Measurements from ENCODE around the gene KCNIP3. TPM values are rescaled to one million over a fixed set of nuclear protein-coding genes. Genes with fewer than 3 reads are reported as not detected.

The KCNIP3 gene
- total RNA-seq, 2 experiments from 2014 or later, result 0.52 TPM; not detected in 1

DNA sequence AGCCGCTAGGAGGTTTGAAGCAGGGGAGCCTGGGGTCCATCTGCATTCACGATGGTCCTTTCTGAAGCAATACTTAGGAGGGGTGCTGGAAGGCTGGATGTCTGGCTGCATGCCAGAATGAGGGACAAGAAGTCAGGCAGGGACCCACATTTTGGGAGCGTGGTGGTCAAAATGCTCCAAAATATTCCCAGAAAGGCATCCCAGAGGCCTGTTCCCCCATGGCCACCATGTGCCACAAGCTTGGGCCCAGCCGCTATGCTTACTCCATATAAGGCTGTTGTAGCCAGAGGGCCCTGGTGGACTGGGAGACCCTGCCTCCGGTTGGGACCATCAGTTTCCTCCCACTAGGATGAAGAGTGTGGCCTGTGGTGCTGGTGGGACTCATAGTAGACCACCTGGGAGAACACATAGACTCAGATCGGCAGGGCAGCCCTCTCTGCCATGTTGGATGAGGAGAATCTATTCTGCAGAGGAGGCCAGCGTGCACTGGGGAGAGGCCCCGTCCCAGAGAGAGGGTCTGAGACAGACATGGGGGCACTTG, 26.5 kb upstream of the KCNIP3 start:
- Histone ChIP-seq H3K4me1 (ENCODE audit: insufficient read depth, low read length) (no peaks in the 10 kb centered on the region), H3K9me3 (ENCODE audit: control insufficient read depth in 1 of 2, insufficient read depth in 1 of 2, low read length in 2 of 2) (peaks cover 0 to 10% of the 10 kb centered on the region in 2 experiments), H3K36me3 (ENCODE audit: insufficient read depth, low read length) (no peaks in the 10 kb centered on the region), H3K27ac (ENCODE audit: low read depth in 1 of 2, low read length in 2 of 2) (no peak overlapping the region), H3K27me3 (ENCODE audit: control insufficient read depth in 1 of 2, insufficient read depth in 2 of 2, low read length in 2 of 2) (no peaks in the 10 kb centered on the region), H3K4me3 (ENCODE audit: low read length) (no peak overlapping the region)
- ATAC-seq (ENCODE audit: poor library complexity), result no peak
- Mint-ChIP-seq H3K9me3 (no peaks in the 10 kb centered on the region), H3K36me3 (ENCODE audit: low read depth) (no peaks in the 10 kb centered on the region), H3K27ac (no peak overlapping the region), H3K4me3 (no peak overlapping the region), H3K4me1 (ENCODE audit: low read depth) (no peaks in the 10 kb centered on the region), H3K27me3 (no peaks in the 10 kb centered on the region)
- intact Hi-C loops (cut with DNase I, micrococcal nuclease), result no loop called here
- TF ChIP-seq, protein P1, sequence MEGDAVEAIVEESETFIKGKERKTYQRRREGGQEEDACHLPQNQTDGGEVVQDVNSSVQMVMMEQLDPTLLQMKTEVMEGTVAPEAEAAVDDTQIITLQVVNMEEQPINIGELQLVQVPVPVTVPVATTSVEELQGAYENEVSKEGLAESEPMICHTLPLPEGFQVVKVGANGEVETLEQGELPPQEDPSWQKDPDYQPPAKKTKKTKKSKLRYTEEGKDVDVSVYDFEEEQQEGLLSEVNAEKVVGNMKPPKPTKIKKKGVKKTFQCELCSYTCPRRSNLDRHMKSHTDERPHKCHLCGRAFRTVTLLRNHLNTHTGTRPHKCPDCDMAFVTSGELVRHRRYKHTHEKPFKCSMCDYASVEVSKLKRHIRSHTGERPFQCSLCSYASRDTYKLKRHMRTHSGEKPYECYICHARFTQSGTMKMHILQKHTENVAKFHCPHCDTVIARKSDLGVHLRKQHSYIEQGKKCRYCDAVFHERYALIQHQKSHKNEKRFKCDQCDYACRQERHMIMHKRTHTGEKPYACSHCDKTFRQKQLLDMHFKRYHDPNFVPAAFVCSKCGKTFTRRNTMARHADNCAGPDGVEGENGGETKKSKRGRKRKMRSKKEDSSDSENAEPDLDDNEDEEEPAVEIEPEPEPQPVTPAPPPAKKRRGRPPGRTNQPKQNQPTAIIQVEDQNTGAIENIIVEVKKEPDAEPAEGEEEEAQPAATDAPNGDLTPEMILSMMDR (IDR thresholded peaks at IDR 0.05), result no peak
- CTCF ChIA-PET, result no interaction called here
- POLR2A ChIA-PET, result no interaction called here
- peak in 1 of 14 experiments; percentile 22 for DNase-seq

DNA sequence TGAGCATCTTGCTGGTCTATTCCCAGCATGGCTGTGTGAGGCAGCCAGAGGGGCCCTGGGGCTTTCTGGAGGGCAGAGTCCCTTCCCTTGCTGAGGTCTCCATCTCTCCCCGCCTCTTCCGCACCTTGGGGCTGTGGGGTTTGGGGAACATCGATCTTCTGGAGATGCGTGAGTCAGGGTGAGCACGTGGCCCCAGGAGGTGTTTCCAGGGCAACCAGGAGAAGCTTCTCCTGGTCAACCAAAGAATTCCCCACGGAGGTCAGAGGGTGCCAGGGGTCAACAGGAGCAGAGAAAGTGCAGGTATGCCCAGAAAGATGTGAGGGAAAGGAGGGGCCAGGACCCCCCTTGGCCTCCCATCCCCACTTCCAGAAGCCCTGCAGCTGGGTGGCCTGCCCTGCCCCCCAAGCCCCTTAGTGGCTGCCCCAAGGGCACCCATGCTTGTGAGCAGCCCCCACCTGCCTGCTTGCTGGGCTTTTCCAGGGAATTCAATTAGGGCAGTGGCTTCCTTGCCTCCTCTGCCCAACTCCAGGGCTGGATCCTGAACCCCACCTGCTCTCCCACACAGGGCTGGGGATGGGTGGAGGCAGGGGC, 25.7 kb upstream of the KCNIP3 start:
- TF ChIP-seq, protein P1 (IDR thresholded peaks at IDR 0.05), result no peak
- ATAC-seq (ENCODE audit: poor library complexity) (no peak), DNase-seq (peak in 1 of 14 experiments; percentile 7)
- Histone ChIP-seq H3K9me3 (ENCODE audit: control insufficient read depth in 1 of 2, insufficient read depth in 1 of 2, low read length in 2 of 2) (peaks cover 0 to 14% of the 10 kb centered on the region in 2 experiments), H3K4me1 (ENCODE audit: insufficient read depth, low read length) (no peaks in the 10 kb centered on the region), H3K36me3 (ENCODE audit: insufficient read depth, low read length) (no peaks in the 10 kb centered on the region), H3K4me3 (ENCODE audit: low read length) (no peak overlapping the region), H3K27me3 (ENCODE audit: control insufficient read depth in 1 of 2, insufficient read depth in 2 of 2, low read length in 2 of 2) (no peaks in the 10 kb centered on the region), H3K27ac (ENCODE audit: low read depth in 1 of 2, low read length in 2 of 2) (no peak overlapping the region)
- CTCF ChIA-PET, result no interaction called here
- POLR2A ChIA-PET, result no interaction called here
- Mint-ChIP-seq H3K9me3 (no peaks in the 10 kb centered on the region), H3K4me3 (no peak overlapping the region), H3K27me3 (no peaks in the 10 kb centered on the region), H3K4me1 (ENCODE audit: low read depth) (no peaks in the 10 kb centered on the region), H3K27ac (no peak overlapping the region), H3K36me3 (ENCODE audit: low read depth) (no peaks in the 10 kb centered on the region)
- intact Hi-C loops (cut with DNase I, micrococcal nuclease), result no loop called here

DNA sequence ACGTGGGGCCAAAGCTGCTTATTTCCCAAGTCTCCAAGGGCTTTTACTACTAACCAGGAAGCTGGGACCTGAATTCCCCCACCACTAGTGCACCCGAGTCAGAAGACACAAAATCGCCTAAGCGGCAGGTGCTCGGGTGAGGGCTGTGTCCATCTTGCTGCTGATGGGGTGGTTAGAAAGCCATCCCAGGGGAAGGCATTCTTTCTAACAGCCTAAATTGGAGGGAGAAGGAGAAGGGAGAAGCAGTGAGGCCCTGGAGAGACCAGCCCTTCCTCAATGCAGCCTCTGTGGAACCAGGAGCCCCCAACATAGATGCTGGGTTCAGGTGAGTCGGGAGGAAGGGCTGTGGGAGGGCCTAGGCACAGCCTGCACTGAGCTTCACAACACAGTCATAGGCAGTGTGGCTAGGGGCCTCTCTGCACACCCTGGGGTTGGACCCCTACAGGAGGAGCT, 24.8 kb upstream of the KCNIP3 start:
- peaks cover 0 to 6% of the 10 kb centered on the region in 2 experiments for H3K9me3 ChIP-seq (ENCODE audit: control insufficient read depth in 1 of 2, insufficient read depth in 1 of 2, low read length in 2 of 2)
- H3K4me3 ChIP-seq (ENCODE audit: low read length), result no peak overlapping the region
- no peaks in the 10 kb centered on the region for H3K36me3 ChIP-seq (ENCODE audit: insufficient read depth, low read length)
- H3K27ac Mint-ChIP-seq, result no peak overlapping the region
- H3K27me3 Mint-ChIP-seq, result no peaks in the 10 kb centered on the region
- no peaks in the 10 kb centered on the region for H3K36me3 Mint-ChIP-seq (ENCODE audit: low read depth)
- H3K4me1 ChIP-seq (ENCODE audit: insufficient read depth, low read length), result no peaks in the 10 kb centered on the region
- TF ChIP-seq, protein P1 (IDR thresholded peaks at IDR 0.05), result no peak
- intact Hi-C loops (cut with DNase I, micrococcal nuclease), result no loop called here
- H3K27me3 ChIP-seq (ENCODE audit: control insufficient read depth in 1 of 2, insufficient read depth in 2 of 2, low read length in 2 of 2), result no peaks in the 10 kb centered on the region
- ChIA-PET POLR2A (no interaction called here), CTCF (no interaction called here)
- ATAC-seq (ENCODE audit: poor library complexity) (no peak), DNase-seq (peak in 1 of 14 experiments; percentile 11)
- no peaks in the 10 kb centered on the region for H3K4me1 Mint-ChIP-seq (ENCODE audit: low read depth)
- no peak overlapping the region for H3K27ac ChIP-seq (ENCODE audit: low read depth in 1 of 2, low read length in 2 of 2)
- no peak overlapping the region for H3K4me3 Mint-ChIP-seq
- no peaks in the 10 kb centered on the region for H3K9me3 Mint-ChIP-seq

All from CD4-positive, alpha-beta T cell (primary cell).